HepG2 (cell line): ENCODE results near the gene TMEM222. TPM values are rescaled to one million over a fixed set of nuclear protein-coding genes. Genes with fewer than 3 reads are reported as not detected.

ENCODE experiments used
- AKNA ChIP-seq: sonication (generic); formaldehyde crosslinking; IDR thresholded peaks from 2 replicates; pipeline ENCODE4 v1.4.0; 2020; ENCODE audit warnings: missing genetic modification reagents, borderline replicate concordance
- CERS6 ChIP-seq: sonication (generic); formaldehyde crosslinking; IDR thresholded peaks from 2 replicates; pipeline ENCODE4 v1.5.0; 2020; ENCODE audit warnings: missing genetic modification reagents
- FOXM1 ChIP-seq: sonication (generic); formaldehyde crosslinking; IDR thresholded peaks from 2 replicates; pipeline ENCODE4 v1.5.0; 2020; ENCODE audit warnings: missing genetic modification reagents
- FOXP4 ChIP-seq: sonication (generic); formaldehyde crosslinking; IDR thresholded peaks from 2 replicates; pipeline ENCODE4 v1.4.0; 2020; ENCODE audit warnings: missing genetic modification reagents
- HOMEZ ChIP-seq: IDR thresholded peaks from 2 replicates; pipeline ENCODE4 v1.6.1; 2016; ENCODE audit warnings: low read depth
- IKZF1 ChIP-seq: fragments of 450-650 bp; IDR thresholded peaks from 2 replicates; pipeline ENCODE4 v1.7.1; 2016
- PAF1 ChIP-seq: IDR thresholded peaks from 2 replicates; pipeline ENCODE4 v1.6.1; 2016; ENCODE audit warnings: missing genetic modification reagents, missing compliant biosample characterization
- PHF8 ChIP-seq: sonication (generic); formaldehyde crosslinking; IDR thresholded peaks from 2 replicates; pipeline ENCODE4 v1.5.0; 2020; ENCODE audit warnings: missing genetic modification reagents
- SIX4 ChIP-seq: sonication (generic); formaldehyde crosslinking; IDR thresholded peaks from 2 replicates; pipeline ENCODE4 v1.4.0; 2020; ENCODE audit warnings: missing genetic modification reagents
- SP1 ChIP-seq, 2 experiments: fragments of 450-650 bp in 1 of 2; sonication (generic) in 1 of 2; formaldehyde crosslinking in 1 of 2; IDR thresholded peaks; 2 replicates each; pipeline versions ENCODE4 v1.4.0 to v1.6.1; 2016 to 2020; ENCODE audit warnings: missing genetic modification reagents in 1 of 2
- TEAD3 ChIP-seq: optimal IDR thresholded peaks from 2 replicates; pipeline ENCODE3; 2016; ENCODE audit warnings: borderline replicate concordance
- XBP1 ChIP-seq: sonication (generic); formaldehyde crosslinking; IDR thresholded peaks from 2 replicates; pipeline ENCODE4 v1.5.0; 2020; ENCODE audit warnings: missing genetic modification reagents
- ZMYM2 ChIP-seq: sonication (generic); formaldehyde crosslinking; IDR thresholded peaks from 2 replicates; pipeline ENCODE4 v1.8.0; 2022; ENCODE audit warnings: mild to moderate bottlenecking, missing genetic modification reagents
- ZNF274 ChIP-seq: sonication (generic); formaldehyde crosslinking; IDR thresholded peaks from 2 replicates; pipeline ENCODE4 v1.5.1; 2020; ENCODE audit warnings: mild to moderate bottlenecking, missing genetic modification reagents
- ZNF431 ChIP-seq: sonication (generic); formaldehyde crosslinking; IDR thresholded peaks from 2 replicates; pipeline ENCODE4 v1.9.0; 2022; ENCODE audit warnings: missing genetic modification reagents, low read depth, mild to moderate bottlenecking, borderline replicate concordance
- polyA plus RNA-seq, 8 experiments: library from polyadenylated mRNA; depleted of rRNA in 3 of 8; stranded (reverse) in 7 of 8; unstranded in 1 of 8; fragments of >200 nt; fragmentation: Illumina TruSeq in 4 of 8; extraction: Trizol in 4 of 8; gene quantifications; 2 replicates each; pipeline versions ENCODE4 v1.2.1 to v1.2.3, GENCODE V29; 2011 to 2016; ENCODE audit warnings: low read depth in 4 of 8, missing spikeins in 1 of 8, mixed read lengths in 1 of 8; ENCODE audit not compliant: insufficient read depth in 1 of 8
- total RNA-seq, 5 experiments: library from RNA; depleted of rRNA; stranded (reverse); fragments of >200 nt; fragmentation: Illumina TruSeq; extraction: Trizol; gene quantifications; 2 replicates each; pipeline ENCODE4 v1.2.3, GENCODE V29; 2016; ENCODE audit warnings: low read depth in 1 of 5
- TF ChIP-seq, protein P1 (sequence below): sonication (generic); formaldehyde crosslinking; IDR thresholded peaks from 2 replicates; pipeline ENCODE4 v1.4.0; 2020; ENCODE audit warnings: missing genetic modification reagents, borderline replicate concordance
- TF ChIP-seq, protein P2 (sequence below): sonication (generic); formaldehyde crosslinking; IDR thresholded peaks from 2 replicates; pipeline ENCODE4 v1.8.1; 2022; ENCODE audit warnings: mild to moderate bottlenecking, missing genetic modification reagents

The TMEM222 gene
- total and polyA plus RNA-seq, 2 of the 13 experiments (the other 11 are each of a cell fraction or from before 2014, with no cell fraction given) = 22.7 to 29.6 TPM

GRCh38 chr1:27321813-27322568 is at the start of gene TMEM222 (continued):
- TF ChIP-seq AKNA (no peak), XBP1 (CRISPR knock-in tag) (no peak), HOMEZ (peak; percentile 53; the same call in 1 of the 2 replicates), ZNF274 (CRISPR knock-in tag) (0 out of 2 replicates have a peak, but pooled peaks have one; percentile 42), FOXM1 (no peak), SP1 (IDR thresholded peaks at IDR 0.05) (no peak), SP1 (CRISPR knock-in tag; IDR thresholded peaks at IDR 0.05) (peak; percentile 88), PHF8 (CRISPR knock-in tag) (peak; percentile 96), ZNF431 (CRISPR knock-in tag) (no peak), PAF1 (CRISPR knock-in tag) (no peak), FOXP4 (CRISPR knock-in tag) (peak; percentile 42; the same call in 1 of the 2 replicates), CERS6 (CRISPR knock-in tag) (no peak), IKZF1 (no peak), SIX4 (CRISPR knock-in tag) (peak; percentile 29; the same call in 1 of the 2 replicates), ZMYM2 (CRISPR knock-in tag) (no peak), TEAD3 (peak; percentile 83)
- TF ChIP-seq, protein P1, sequence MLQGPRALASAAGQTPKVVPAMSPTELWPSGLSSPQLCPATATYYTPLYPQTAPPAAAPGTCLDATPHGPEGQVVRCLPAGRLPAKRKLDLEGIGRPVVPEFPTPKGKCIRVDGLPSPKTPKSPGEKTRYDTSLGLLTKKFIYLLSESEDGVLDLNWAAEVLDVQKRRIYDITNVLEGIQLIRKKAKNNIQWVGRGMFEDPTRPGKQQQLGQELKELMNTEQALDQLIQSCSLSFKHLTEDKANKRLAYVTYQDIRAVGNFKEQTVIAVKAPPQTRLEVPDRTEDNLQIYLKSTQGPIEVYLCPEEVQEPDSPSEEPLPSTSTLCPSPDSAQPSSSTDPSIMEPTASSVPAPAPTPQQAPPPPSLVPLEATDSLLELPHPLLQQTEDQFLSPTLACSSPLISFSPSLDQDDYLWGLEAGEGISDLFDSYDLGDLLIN (CRISPR knock-in tag) = 0 out of 2 replicates have a peak, but pooled peaks have one; percentile 21
- TF ChIP-seq, protein P2, sequence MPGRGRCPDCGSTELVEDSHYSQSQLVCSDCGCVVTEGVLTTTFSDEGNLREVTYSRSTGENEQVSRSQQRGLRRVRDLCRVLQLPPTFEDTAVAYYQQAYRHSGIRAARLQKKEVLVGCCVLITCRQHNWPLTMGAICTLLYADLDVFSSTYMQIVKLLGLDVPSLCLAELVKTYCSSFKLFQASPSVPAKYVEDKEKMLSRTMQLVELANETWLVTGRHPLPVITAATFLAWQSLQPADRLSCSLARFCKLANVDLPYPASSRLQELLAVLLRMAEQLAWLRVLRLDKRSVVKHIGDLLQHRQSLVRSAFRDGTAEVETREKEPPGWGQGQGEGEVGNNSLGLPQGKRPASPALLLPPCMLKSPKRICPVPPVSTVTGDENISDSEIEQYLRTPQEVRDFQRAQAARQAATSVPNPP (CRISPR knock-in tag) = peak; percentile 39; the same call in 1 of the 2 replicates
